Hepatocyte (in vitro differentiated cells): Measurements from ENCODE around the gene ANXA2. TPM values are rescaled to one million over a fixed set of nuclear protein-coding genes. Genes with fewer than 3 reads are reported as not detected.

Source experiments
- DNase-seq: peaks from one replicate; pipeline ENCODE4 v3.0.0-alpha.2; 2016; ENCODE audit warnings: low spot score
- H2AFZ ChIP-seq: fragments of 200-600 bp; sonication (generic); 2 replicates; pipeline ENCODE4 v1.6.0; 2016; ENCODE audit warnings: antibody characterized with exemption, mild to moderate bottlenecking
- H3K27ac ChIP-seq: fragments of 200-600 bp; sonication (generic); 2 replicates; pipeline ENCODE4 v1.5.1; 2016; ENCODE audit warnings: mild to moderate bottlenecking
- H3K27me3 ChIP-seq: fragments of 200-600 bp; sonication (generic); 2 replicates; pipeline ENCODE4 v1.6.1; 2016
- H3K36me3 ChIP-seq: fragments of 200-600 bp; sonication (generic); replicated peaks from 2 replicates; pipeline ENCODE4 v1.5.1; 2016; ENCODE audit warnings: low read depth; ENCODE audit not compliant: insufficient read depth
- H3K4me1 ChIP-seq: fragments of 200-600 bp; sonication (generic); 2 replicates; pipeline ENCODE4 v1.5.1; 2016; ENCODE audit warnings: mild to moderate bottlenecking, moderate library complexity; ENCODE audit not compliant: insufficient read depth
- H3K4me2 ChIP-seq: fragments of 200-600 bp; sonication (generic); 2 replicates; pipeline ENCODE4 v1.6.0; 2016
- H3K4me3 ChIP-seq: fragments of 200-600 bp; sonication (generic); 2 replicates; pipeline ENCODE4 v1.5.1; 2016; ENCODE audit warnings: mild to moderate bottlenecking
- H3K79me2 ChIP-seq: fragments of 200-600 bp; sonication (generic); 2 replicates; pipeline ENCODE4 v1.6.0; 2017; ENCODE audit warnings: mild to moderate bottlenecking
- H3K9me2 ChIP-seq: fragments of 200-600 bp; sonication (generic); replicated peaks from 2 replicates; pipeline ENCODE4 v1.6.0; 2017; ENCODE audit warnings: mild to moderate bottlenecking; ENCODE audit not compliant: insufficient read depth
- H3K9me3 ChIP-seq: fragments of 200-600 bp; sonication (generic); 2 replicates; pipeline ENCODE4 v1.5.1; 2016; ENCODE audit warnings: low read depth, mild to moderate bottlenecking
- H4K20me1 ChIP-seq: fragments of 200-600 bp; sonication (generic); 2 replicates; pipeline ENCODE4 v1.6.0; 2016; ENCODE audit warnings: mild to moderate bottlenecking; ENCODE audit not compliant: insufficient read depth, poor library complexity, severe bottlenecking
- EZH2 ChIP-seq: fragments of 200-600 bp; sonication (generic); IDR thresholded peaks from 2 replicates; pipeline ENCODE4 v1.6.1; 2016; ENCODE audit warnings: antibody characterized with exemption, mild to moderate bottlenecking, borderline replicate concordance
- EZH2phosphoT487 ChIP-seq: fragments of 200-600 bp; sonication (generic); IDR thresholded peaks from one replicate; pipeline ENCODE4 v1.6.1; 2018; ENCODE audit warnings: antibody characterized with exemption, mild to moderate bottlenecking, low read depth, moderate library complexity; ENCODE audit not compliant: unreplicated experiment, severe bottlenecking
- WGBS: methylation state at CpG from one replicate; pipeline ENCODE4 v1.1.6; 2016; ENCODE audit warnings: low lambda C conversion rate; ENCODE audit errors: missing lambda C conversion rate; 5-methylcytosine and 5-hydroxymethylcytosine counted together
- polyA plus RNA-seq: library from polyadenylated mRNA; unstranded; fragments of >200 nt; fragmentation: Nextera tagmentation; extraction: Ambion mirVana; gene quantifications from 2 replicates; pipeline ENCODE4 v1.2.1, GENCODE V29; 2016
- total RNA-seq: library from RNA; depleted of rRNA; stranded (reverse); fragments of >200 nt; gene quantifications from 2 replicates; pipeline ENCODE4 v1.2.3, GENCODE V29; 2014
- TF ChIP-seq, protein P1 (sequence below): fragments of 200-600 bp; sonication (generic); IDR thresholded peaks from 2 replicates; pipeline ENCODE4 v1.5.1; 2016; ENCODE audit warnings: antibody characterized with exemption, mild to moderate bottlenecking; ENCODE audit not compliant: poor library complexity

ANXA2 gene
- total and polyA plus RNA-seq, 2 experiments from 2014 or later = 1,220 to 1,699 TPM

DNA sequence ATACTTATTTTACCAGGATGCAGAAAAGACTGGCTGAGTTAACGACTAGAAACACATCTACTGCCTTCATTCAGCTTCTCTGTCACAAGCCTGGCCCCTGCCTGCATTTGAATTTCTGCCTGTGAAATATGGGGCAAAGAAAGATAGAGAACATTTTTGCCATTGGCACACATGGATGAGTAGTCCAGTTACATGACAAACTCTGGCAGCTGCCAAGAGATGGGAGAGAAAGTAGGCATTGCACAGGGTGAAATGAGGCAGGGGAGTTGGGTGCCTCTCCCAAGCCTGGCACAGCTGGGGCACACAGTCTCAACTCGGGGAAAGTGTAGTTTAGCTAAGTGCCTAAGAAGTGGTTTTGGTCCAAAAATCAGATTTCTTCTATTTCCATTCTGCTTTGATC, 24.0 kb downstream of the ANXA2 start:
- peak overlapping the region; percentile 12 for H3K4me2 ChIP-seq
- 66% methylated on average over 2 of the region's 2 CpGs for WGBS

DNA sequence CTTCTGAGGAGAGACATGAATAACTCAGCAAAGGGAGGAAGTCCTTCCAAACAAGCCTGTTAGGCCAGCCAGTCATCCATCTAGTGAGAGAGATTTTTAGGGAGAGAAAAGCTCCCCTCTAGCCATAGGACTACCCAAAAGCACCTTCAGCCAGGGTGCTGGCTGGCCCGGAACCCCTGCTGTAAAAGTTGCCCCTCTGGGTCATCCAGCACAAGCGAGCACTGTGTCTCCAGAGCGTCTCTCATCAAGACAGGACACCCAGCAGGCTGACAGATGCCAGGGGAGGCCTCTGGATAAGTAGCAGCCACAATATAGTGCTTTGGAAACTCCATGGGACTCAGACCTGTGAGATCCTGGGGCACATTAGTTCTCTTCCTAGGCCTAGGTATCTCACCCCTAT, 24.5 kb downstream of the ANXA2 start:
- WGBS = 90% methylated on average over 3 of the region's 3 CpGs
- Histone ChIP-seq H3K27ac (peak overlapping the region; percentile 91), H3K9me2 (no peaks in the 10 kb centered on the region), H2AFZ (no peak overlapping the region), H3K79me2 (peaks cover 85% of the 10 kb centered on the region), H3K4me3 (no peak overlapping the region), H3K9me3 (no peaks in the 10 kb centered on the region), H4K20me1 (peaks cover 5% of the 10 kb centered on the region), H3K36me3 (no peaks in the 10 kb centered on the region), H3K27me3 (no peaks in the 10 kb centered on the region), H3K4me2 (no peak overlapping the region), H3K4me1 (peaks cover 59% of the 10 kb centered on the region)
- no peak for TF ChIP-seq EZH2phosphoT487
- TF ChIP-seq EZH2 = no peak
- TF ChIP-seq, protein P1, sequence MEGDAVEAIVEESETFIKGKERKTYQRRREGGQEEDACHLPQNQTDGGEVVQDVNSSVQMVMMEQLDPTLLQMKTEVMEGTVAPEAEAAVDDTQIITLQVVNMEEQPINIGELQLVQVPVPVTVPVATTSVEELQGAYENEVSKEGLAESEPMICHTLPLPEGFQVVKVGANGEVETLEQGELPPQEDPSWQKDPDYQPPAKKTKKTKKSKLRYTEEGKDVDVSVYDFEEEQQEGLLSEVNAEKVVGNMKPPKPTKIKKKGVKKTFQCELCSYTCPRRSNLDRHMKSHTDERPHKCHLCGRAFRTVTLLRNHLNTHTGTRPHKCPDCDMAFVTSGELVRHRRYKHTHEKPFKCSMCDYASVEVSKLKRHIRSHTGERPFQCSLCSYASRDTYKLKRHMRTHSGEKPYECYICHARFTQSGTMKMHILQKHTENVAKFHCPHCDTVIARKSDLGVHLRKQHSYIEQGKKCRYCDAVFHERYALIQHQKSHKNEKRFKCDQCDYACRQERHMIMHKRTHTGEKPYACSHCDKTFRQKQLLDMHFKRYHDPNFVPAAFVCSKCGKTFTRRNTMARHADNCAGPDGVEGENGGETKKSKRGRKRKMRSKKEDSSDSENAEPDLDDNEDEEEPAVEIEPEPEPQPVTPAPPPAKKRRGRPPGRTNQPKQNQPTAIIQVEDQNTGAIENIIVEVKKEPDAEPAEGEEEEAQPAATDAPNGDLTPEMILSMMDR = no peak
- no peak for DNase-seq

More for the DNA sequence above, 24.0 kb downstream of the ANXA2 start:
- Histone ChIP-seq H3K9me2 (no peaks in the 10 kb centered on the region), H3K27me3 (no peaks in the 10 kb centered on the region), H4K20me1 (peaks cover 2% of the 10 kb centered on the region), H3K9me3 (no peaks in the 10 kb centered on the region), H2AFZ (no peak overlapping the region), H3K27ac (peak overlapping the region; percentile 91), H3K4me1 (peaks cover 63% of the 10 kb centered on the region), H3K36me3 (no peaks in the 10 kb centered on the region), H3K79me2 (peaks cover 87% of the 10 kb centered on the region), H3K4me3 (no peak overlapping the region)
- no peak for DNase-seq
- TF ChIP-seq EZH2 = no peak
- TF ChIP-seq EZH2phosphoT487 = no peak
- TF ChIP-seq, protein P1 = no peak

DNA sequence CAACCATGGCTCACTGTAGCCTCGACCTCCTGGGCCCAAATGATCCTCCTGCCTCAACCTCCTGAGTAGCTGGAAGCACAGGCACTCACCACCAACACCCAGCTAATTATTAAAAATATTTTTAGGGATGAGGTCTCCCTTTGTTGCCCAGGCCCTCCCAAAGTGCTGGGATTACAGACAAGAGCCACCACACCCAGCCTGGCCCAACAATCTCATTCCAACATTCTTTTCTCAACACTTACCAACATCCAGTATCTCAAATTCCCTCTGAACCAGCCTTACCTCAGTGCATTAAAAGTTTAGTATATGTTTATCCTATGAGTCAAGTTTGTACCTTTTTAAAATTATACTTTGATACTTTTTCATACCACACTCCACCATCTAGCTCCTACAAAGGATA, 25.0 kb downstream of the ANXA2 start:
- Histone ChIP-seq H3K4me3 (no peak overlapping the region), H2AFZ (no peak overlapping the region), H3K27ac (peak overlapping the region; percentile 91), H3K9me2 (no peaks in the 10 kb centered on the region), H3K4me1 (peaks cover 59% of the 10 kb centered on the region), H3K27me3 (no peaks in the 10 kb centered on the region), H3K36me3 (no peaks in the 10 kb centered on the region), H4K20me1 (peaks cover 5% of the 10 kb centered on the region), H3K9me3 (no peaks in the 10 kb centered on the region), H3K4me2 (no peak overlapping the region), H3K79me2 (peaks cover 79% of the 10 kb centered on the region)
- TF ChIP-seq, protein P1 = no peak
- no peak for TF ChIP-seq EZH2phosphoT487
- WGBS = 100% methylated on average over 1 of the region's 1 CpG
- no peak for DNase-seq

DNA sequence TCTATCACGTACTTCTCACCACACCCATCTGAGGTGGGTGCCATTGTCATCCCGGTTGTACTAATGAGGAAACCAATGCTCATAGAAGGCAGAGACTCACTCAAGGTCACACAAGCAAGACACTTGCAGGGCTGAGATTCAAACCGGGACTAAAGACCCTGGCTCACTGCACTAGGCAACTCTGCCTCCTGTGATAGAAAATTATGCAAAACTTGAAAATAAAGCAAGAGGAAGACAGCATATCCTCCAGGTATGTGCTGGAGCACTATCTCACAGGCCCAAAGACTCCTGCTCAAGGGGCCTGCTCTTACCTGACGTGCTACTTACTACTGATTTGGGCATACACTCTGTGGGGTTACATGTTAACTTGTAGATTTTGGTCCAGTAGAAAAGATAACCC, 25.6 kb downstream of the ANXA2 start:
- Histone ChIP-seq H4K20me1 (peaks cover 5% of the 10 kb centered on the region), H3K27me3 (no peaks in the 10 kb centered on the region), H3K9me3 (no peaks in the 10 kb centered on the region), H3K36me3 (no peaks in the 10 kb centered on the region), H2AFZ (no peak overlapping the region), H3K4me1 (peaks cover 59% of the 10 kb centered on the region), H3K27ac (peak overlapping the region; percentile 91), H3K79me2 (peaks cover 75% of the 10 kb centered on the region), H3K9me2 (no peaks in the 10 kb centered on the region), H3K4me3 (no peak overlapping the region), H3K4me2 (no peak overlapping the region)
- 93% methylated on average over 4 of the region's 4 CpGs for WGBS
- TF ChIP-seq EZH2phosphoT487 (no peak), EZH2 (no peak)
- TF ChIP-seq, protein P1 = no peak
- no peak for DNase-seq
